ENCODE data around the gene NPAT. TPM values are rescaled to one million over a fixed set of nuclear protein-coding genes. Genes with fewer than 3 reads are reported as not detected.
"Not testable (repeated sequence)": the region's sequence is repeated elsewhere in the genome, so short reads cannot be mapped to it uniquely, and the experiment has no call there.

NPAT gene
- total and polyA plus RNA-seq, 9 donors: 6.2 to 9.6 (median 8.1) TPM

- Histone ChIP-seq H3K4me1 (ENCODE audit: control insufficient read depth, insufficient read depth, low read length) (no peaks in the 10 kb centered on the region), H3K36me3 (ENCODE audit: control insufficient read depth, insufficient read depth, low read length) (peaks cover 29% of the 10 kb centered on the region), H3K4me3 (ENCODE audit: low read length) (no peak overlapping the region), H3K9me3 (replicated peaks; ENCODE audit: control insufficient read depth, low read depth, low read length) (no peaks in the 10 kb centered on the region), H3K27ac (ENCODE audit: low read length) (no peak overlapping the region), H3K27me3 (ENCODE audit: control insufficient read depth, insufficient read depth, low read length) (no peaks in the 10 kb centered on the region)
- no CpG with 5 or more reads among the region's 5 CpGs for WGBS (ENCODE audit: insufficient coverage)
- no peak for DNase-seq
These were observed 61.4 kb downstream of the NPAT start for GRCh38 chr11:108160970-108161566.

GRCh38 chr11:108154591-108154990 is 67.8 kb downstream of the NPAT start:
- H3K36me3 ChIP-seq (ENCODE audit: control insufficient read depth, insufficient read depth, low read length): peaks cover 26% of the 10 kb centered on the region
- H3K4me3 ChIP-seq (ENCODE audit: low read length): no peak overlapping the region
- H3K4me1 ChIP-seq (ENCODE audit: control insufficient read depth, insufficient read depth, low read length): no peaks in the 10 kb centered on the region
- no peaks in the 10 kb centered on the region for H3K9me3 ChIP-seq (replicated peaks; ENCODE audit: control insufficient read depth, low read depth, low read length)
- H3K27ac ChIP-seq (ENCODE audit: low read length): no peak overlapping the region
- DNase-seq: no peak
- no CpG with 5 or more reads among the region's 2 CpGs for whole genome bisulfite sequencing (ENCODE audit: insufficient coverage)
- no peaks in the 10 kb centered on the region for H3K27me3 ChIP-seq (ENCODE audit: control insufficient read depth, insufficient read depth, low read length)

GRCh38 chr11:108148556-108148955 is 73.9 kb downstream of the NPAT start:
- Histone ChIP-seq H3K27me3 (ENCODE audit: control insufficient read depth, insufficient read depth, low read length) (no peaks in the 10 kb centered on the region), H3K27ac (ENCODE audit: low read length) (no peak overlapping the region), H3K9me3 (replicated peaks; ENCODE audit: control insufficient read depth, low read depth, low read length) (no peaks in the 10 kb centered on the region), H3K36me3 (ENCODE audit: control insufficient read depth, insufficient read depth, low read length) (peaks cover 49% of the 10 kb centered on the region), H3K4me3 (ENCODE audit: low read length) (no peak overlapping the region), H3K4me1 (ENCODE audit: control insufficient read depth, insufficient read depth, low read length) (no peaks in the 10 kb centered on the region)
- no CpG with 5 or more reads among the region's 3 CpGs for WGBS (ENCODE audit: insufficient coverage)
- DNase-seq: no peak

GRCh38 chr11:108147150-108147549 is 75.3 kb downstream of the NPAT start:
- no peaks in the 10 kb centered on the region for H3K4me1 ChIP-seq (ENCODE audit: control insufficient read depth, insufficient read depth, low read length)
- no peak overlapping the region for H3K27ac ChIP-seq (ENCODE audit: low read length)
- H3K27me3 ChIP-seq (ENCODE audit: control insufficient read depth, insufficient read depth, low read length): no peaks in the 10 kb centered on the region
- H3K4me3 ChIP-seq (ENCODE audit: low read length): no peak overlapping the region
- no peaks in the 10 kb centered on the region for H3K9me3 ChIP-seq (replicated peaks; ENCODE audit: control insufficient read depth, low read depth, low read length)
- H3K36me3 ChIP-seq (ENCODE audit: control insufficient read depth, insufficient read depth, low read length): peaks cover 60% of the 10 kb centered on the region
- 100% methylated on average over 1 of the region's 1 CpG for WGBS (ENCODE audit: insufficient coverage)
- DNase-seq: no peak

GRCh38 chr11:108144615-108145014 is 77.8 kb downstream of the NPAT start:
- 80% methylated on average over 2 of the region's 3 CpGs for WGBS (ENCODE audit: insufficient coverage)
- Histone ChIP-seq H3K27ac (ENCODE audit: low read length) (no peak overlapping the region), H3K4me3 (ENCODE audit: low read length) (no peak overlapping the region), H3K9me3 (replicated peaks; ENCODE audit: control insufficient read depth, low read depth, low read length) (no peaks in the 10 kb centered on the region), H3K4me1 (ENCODE audit: control insufficient read depth, insufficient read depth, low read length) (no peaks in the 10 kb centered on the region), H3K27me3 (ENCODE audit: control insufficient read depth, insufficient read depth, low read length) (no peaks in the 10 kb centered on the region), H3K36me3 (ENCODE audit: control insufficient read depth, insufficient read depth, low read length) (peaks cover 56% of the 10 kb centered on the region)
- no peak for DNase-seq

GRCh38 chr11:108142304-108142703 is 80.1 kb downstream of the NPAT start:
- 92% methylated on average over 7 of the region's 7 CpGs for WGBS (ENCODE audit: insufficient coverage)
- no peaks in the 10 kb centered on the region for H3K27me3 ChIP-seq (ENCODE audit: control insufficient read depth, insufficient read depth, low read length)
- H3K4me3 ChIP-seq (ENCODE audit: low read length): no peak overlapping the region
- no peak for DNase-seq
- H3K27ac ChIP-seq (ENCODE audit: low read length): no peak overlapping the region
- H3K9me3 ChIP-seq (replicated peaks; ENCODE audit: control insufficient read depth, low read depth, low read length): no peaks in the 10 kb centered on the region
- no peaks in the 10 kb centered on the region for H3K4me1 ChIP-seq (ENCODE audit: control insufficient read depth, insufficient read depth, low read length)
- peaks cover 47% of the 10 kb centered on the region for H3K36me3 ChIP-seq (ENCODE audit: control insufficient read depth, insufficient read depth, low read length)

- Histone ChIP-seq H3K27ac (ENCODE audit: low read length) (no peak overlapping the region), H3K4me3 (ENCODE audit: low read length) (no peak overlapping the region)
These were observed 85.2 kb downstream of the NPAT start for GRCh38 chr11:108137212-108137611.

GRCh38 chr11:108135845-108136544 is 86.4 kb downstream of the NPAT start:
- no CpG with 5 or more reads among the region's 2 CpGs for WGBS (ENCODE audit: insufficient coverage)
- no peak overlapping the region for H3K27ac ChIP-seq (ENCODE audit: low read length)

More at GRCh38 chr11:108137212-108137611, 85.2 kb downstream of the NPAT start:
- H3K4me1 ChIP-seq (ENCODE audit: control insufficient read depth, insufficient read depth, low read length): no peaks in the 10 kb centered on the region
- no peak for DNase-seq
- peaks cover 33% of the 10 kb centered on the region for H3K36me3 ChIP-seq (ENCODE audit: control insufficient read depth, insufficient read depth, low read length)
- no peaks in the 10 kb centered on the region for H3K9me3 ChIP-seq (replicated peaks; ENCODE audit: control insufficient read depth, low read depth, low read length)
- H3K27me3 ChIP-seq (ENCODE audit: control insufficient read depth, insufficient read depth, low read length): no peaks in the 10 kb centered on the region
- WGBS (ENCODE audit: insufficient coverage): 100% methylated on average over 1 of the region's 1 CpG

GRCh38 chr11:108132993-108133538 is 89.4 kb downstream of the NPAT start:
- H3K36me3 ChIP-seq (ENCODE audit: control insufficient read depth, insufficient read depth, low read length): peaks cover 20% of the 10 kb centered on the region
- not testable (repeated sequence) for H3K4me3 ChIP-seq (ENCODE audit: low read length); H3K9me3 ChIP-seq (replicated peaks; ENCODE audit: control insufficient read depth, low read depth, low read length); H3K4me1 ChIP-seq (ENCODE audit: control insufficient read depth, insufficient read depth, low read length); DNase-seq; H3K27ac ChIP-seq (ENCODE audit: low read length); H3K27me3 ChIP-seq (ENCODE audit: control insufficient read depth, insufficient read depth, low read length)
- no CpG with 5 or more reads among the region's 2 CpGs for WGBS (ENCODE audit: insufficient coverage)

More at GRCh38 chr11:108135845-108136544, 86.4 kb downstream of the NPAT start:
- Histone ChIP-seq H3K27me3 (ENCODE audit: control insufficient read depth, insufficient read depth, low read length) (no peaks in the 10 kb centered on the region), H3K4me3 (ENCODE audit: low read length) (no peak overlapping the region), H3K9me3 (replicated peaks; ENCODE audit: control insufficient read depth, low read depth, low read length) (no peaks in the 10 kb centered on the region), H3K4me1 (ENCODE audit: control insufficient read depth, insufficient read depth, low read length) (no peaks in the 10 kb centered on the region), H3K36me3 (ENCODE audit: control insufficient read depth, insufficient read depth, low read length) (peaks cover 27% of the 10 kb centered on the region)
- no peak for DNase-seq

- no peak overlapping the region for H3K4me3 ChIP-seq (ENCODE audit: low read length)
- peaks cover 19% of the 10 kb centered on the region for H3K36me3 ChIP-seq (ENCODE audit: control insufficient read depth, insufficient read depth, low read length)
- no peak for DNase-seq
- WGBS (ENCODE audit: insufficient coverage): no CpG with 5 or more reads among the region's 1 CpG
- no peak overlapping the region for H3K27ac ChIP-seq (ENCODE audit: low read length)
- H3K4me1 ChIP-seq (ENCODE audit: control insufficient read depth, insufficient read depth, low read length): no peaks in the 10 kb centered on the region
- H3K27me3 ChIP-seq (ENCODE audit: control insufficient read depth, insufficient read depth, low read length): no peaks in the 10 kb centered on the region
- H3K9me3 ChIP-seq (replicated peaks; ENCODE audit: control insufficient read depth, low read depth, low read length): no peaks in the 10 kb centered on the region
These were observed 90.4 kb downstream of the NPAT start for GRCh38 chr11:108131993-108132392.

All from muscle of leg (tissue), 11 donors.